Measurements from ENCODE around the gene PLA2G7. TPM values are rescaled to one million over a fixed set of nuclear protein-coding genes. Genes with fewer than 3 reads are reported as not detected.

The PLA2G7 gene
- total RNA-seq, 4 donors from 2014 or later, result not detected

GRCh38 chr6:46688117-46688965 is 46.8 kb downstream of the PLA2G7 start:
- H3K4me3 ChIP-seq, result no peak overlapping the region
- no peaks in the 10 kb centered on the region for H3K4me1 ChIP-seq
- TF ChIP-seq POLR2A (IDR thresholded peaks at IDR 0.05), result no peak
- TF ChIP-seq, protein P1, sequence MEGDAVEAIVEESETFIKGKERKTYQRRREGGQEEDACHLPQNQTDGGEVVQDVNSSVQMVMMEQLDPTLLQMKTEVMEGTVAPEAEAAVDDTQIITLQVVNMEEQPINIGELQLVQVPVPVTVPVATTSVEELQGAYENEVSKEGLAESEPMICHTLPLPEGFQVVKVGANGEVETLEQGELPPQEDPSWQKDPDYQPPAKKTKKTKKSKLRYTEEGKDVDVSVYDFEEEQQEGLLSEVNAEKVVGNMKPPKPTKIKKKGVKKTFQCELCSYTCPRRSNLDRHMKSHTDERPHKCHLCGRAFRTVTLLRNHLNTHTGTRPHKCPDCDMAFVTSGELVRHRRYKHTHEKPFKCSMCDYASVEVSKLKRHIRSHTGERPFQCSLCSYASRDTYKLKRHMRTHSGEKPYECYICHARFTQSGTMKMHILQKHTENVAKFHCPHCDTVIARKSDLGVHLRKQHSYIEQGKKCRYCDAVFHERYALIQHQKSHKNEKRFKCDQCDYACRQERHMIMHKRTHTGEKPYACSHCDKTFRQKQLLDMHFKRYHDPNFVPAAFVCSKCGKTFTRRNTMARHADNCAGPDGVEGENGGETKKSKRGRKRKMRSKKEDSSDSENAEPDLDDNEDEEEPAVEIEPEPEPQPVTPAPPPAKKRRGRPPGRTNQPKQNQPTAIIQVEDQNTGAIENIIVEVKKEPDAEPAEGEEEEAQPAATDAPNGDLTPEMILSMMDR (IDR thresholded peaks at IDR 0.05 in 4 of 5, conservative IDR thresholded peaks at IDR 0.05 in 1 of 5), result no peak
- ATAC-seq (no peak), DNase-seq (no peak)
- H3K9me3 ChIP-seq, result no peaks in the 10 kb centered on the region
- no peak overlapping the region for H3K27ac ChIP-seq
- in situ Hi-C loops (cut with MboI; ENCODE audit: low sequenced_read_pairs in 4 of 4), result no loop called here
- intact Hi-C loops (cut with DNase I; ENCODE audit: low total_unique reads), result no loop called here
- no peaks in the 10 kb centered on the region for H3K36me3 ChIP-seq
- H3K27me3 ChIP-seq, result no peaks in the 10 kb centered on the region

DNA sequence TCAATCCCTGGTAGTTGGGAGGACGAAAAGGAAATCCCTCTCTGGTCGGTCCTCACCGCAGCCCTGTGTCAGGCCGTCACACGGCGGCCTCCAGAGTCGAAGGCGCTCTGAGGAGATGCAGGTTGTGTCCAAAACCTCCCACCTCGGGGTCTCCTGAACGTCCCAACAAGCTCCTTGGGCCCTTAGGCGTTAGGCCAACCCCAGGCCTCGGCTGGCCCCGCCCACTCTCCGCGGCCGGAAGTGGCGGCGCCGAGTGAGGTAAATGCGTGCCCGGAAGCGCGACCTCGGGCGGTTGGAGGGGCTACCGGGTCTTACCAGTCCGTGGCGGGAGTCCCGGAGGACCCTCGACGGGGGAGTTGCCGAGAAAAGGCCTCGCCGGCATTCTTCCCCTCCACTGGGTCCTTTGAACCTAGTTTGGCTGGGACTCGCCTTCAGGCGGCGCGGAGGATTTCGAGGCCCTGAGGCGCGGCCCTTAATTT is 47.5 kb downstream of the PLA2G7 start, which contains the start of gene TDRD6:
Gene TDRD6, plus strand, starts transcription at position 267 of the 479 bp plus-strand sequence. CDS start 244 bp downstream, outside the sequence.
- intact Hi-C loops (cut with DNase I; ENCODE audit: low total_unique reads), result no loop called here

DNA sequence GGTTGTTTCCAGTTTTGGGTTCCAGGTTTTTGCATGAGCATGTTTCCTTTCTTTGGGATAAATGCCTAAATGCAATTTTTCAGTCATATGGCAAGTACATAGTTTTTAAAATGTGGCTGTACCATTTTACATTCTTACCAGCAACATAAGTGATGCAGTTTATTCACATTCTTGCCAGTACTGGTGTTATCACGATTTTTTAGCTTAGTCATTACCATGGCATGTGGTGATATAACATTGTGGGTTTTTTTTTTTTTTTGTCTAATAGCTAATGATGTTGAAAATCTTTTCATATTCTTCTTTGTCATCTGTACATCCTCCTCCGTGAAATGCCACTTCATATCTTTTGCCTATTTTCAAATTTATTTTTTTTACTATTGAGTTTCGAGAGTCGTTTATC is 50.4 kb downstream of the PLA2G7 start:
- DNase-seq (no peak), ATAC-seq (no peak)
- no peak overlapping the region for H3K4me3 ChIP-seq
- no peaks in the 10 kb centered on the region for H3K27me3 ChIP-seq
- H3K27ac ChIP-seq, result no peak overlapping the region
- intact Hi-C loops (cut with DNase I; ENCODE audit: low total_unique reads) (no loop called here), in situ Hi-C loops (cut with MboI; ENCODE audit: low sequenced_read_pairs in 4 of 4) (no loop called here)
- no peaks in the 10 kb centered on the region for H3K4me1 ChIP-seq
- no peak for TF ChIP-seq POLR2A (IDR thresholded peaks at IDR 0.05)
- TF ChIP-seq, protein P1 (IDR thresholded peaks at IDR 0.05 in 4 of 5, conservative IDR thresholded peaks at IDR 0.05 in 1 of 5), result no peak
- no peaks in the 10 kb centered on the region for H3K36me3 ChIP-seq
- no peaks in the 10 kb centered on the region for H3K9me3 ChIP-seq

More for the DNA sequence above, 47.5 kb downstream of the PLA2G7 start, which contains the start of gene TDRD6:
- Histone ChIP-seq H3K9me3 (no peaks in the 10 kb centered on the region), H3K36me3 (no peaks in the 10 kb centered on the region), H3K27me3 (no peaks in the 10 kb centered on the region), H3K27ac (no peak within 1 kb of the TSS), H3K4me3 (no peak within 1 kb of the TSS), H3K4me1 (no peaks in the 10 kb centered on the region)
- ATAC-seq (no peak), DNase-seq (no peak)
- TF ChIP-seq POLR2A (IDR thresholded peaks at IDR 0.05), result no peak
- TF ChIP-seq, protein P1 (IDR thresholded peaks at IDR 0.05 in 4 of 5, conservative IDR thresholded peaks at IDR 0.05 in 1 of 5), result no peak
- in situ Hi-C loops (cut with MboI; ENCODE audit: low sequenced_read_pairs in 4 of 4), result no loop called here

GRCh38 chr6:46677314-46677654 is 57.9 kb downstream of the PLA2G7 start:
- Histone ChIP-seq H3K27me3 (no peaks in the 10 kb centered on the region), H3K4me1 (no peaks in the 10 kb centered on the region), H3K27ac (no peak overlapping the region), H3K36me3 (peaks cover 0 to 10% of the 10 kb centered on the region in 2 donors), H3K9me3 (no peaks in the 10 kb centered on the region), H3K4me3 (no peak overlapping the region)
- in situ Hi-C loops (cut with MboI; ENCODE audit: low sequenced_read_pairs in 4 of 4), result no loop called here
- no peak for ATAC-seq
- DNase-seq, result no peak
- no peak for TF ChIP-seq POLR2A (IDR thresholded peaks at IDR 0.05)
- TF ChIP-seq, protein P1 (IDR thresholded peaks at IDR 0.05 in 4 of 5, conservative IDR thresholded peaks at IDR 0.05 in 1 of 5), result no peak
- intact Hi-C loops (cut with DNase I; ENCODE audit: low total_unique reads), result no loop called here

Measured in gastrocnemius medialis (tissue), 4 donors.